Panc1 (cell line): ENCODE data around the gene BAIAP2. TPM values are rescaled to one million over a fixed set of nuclear protein-coding genes. Genes with fewer than 3 reads are reported as not detected.
"Not testable (repeated sequence)": the region's sequence is repeated elsewhere in the genome, so short reads cannot be mapped to it uniquely, and the experiment has no call there.

Source experiments
- ATAC-seq: fragments of 200-7000 bp; cut with Tn5 transposase; 2 replicates; pipeline ENCODE4 v1.9.1; 2020; ENCODE audit warnings: mild to moderate bottlenecking, moderate library complexity
- BruUV-seq: library from RNA; stranded (reverse); fragments of 400-500 nt; replicated peaks from 2 replicates; lab custom pipeline; 2021; lab: Mats Ljungman, UMichigan
- CTCF ChIA-PET: fragments of 300-600 bp; sonication (Branson Sonifier 250); formaldehyde crosslinking; loops from one replicate; lab custom pipeline; 2022; ENCODE audit warnings: antibody characterized with exemption; lab: Charles Lee
- POLR2A ChIA-PET: fragments of 300-600 bp; sonication (Branson Sonifier 250); formaldehyde crosslinking; loops from one replicate; lab custom pipeline; 2022; ENCODE audit warnings: antibody characterized with exemption; lab: Charles Lee
- DNase-seq: peaks from one replicate; pipeline ENCODE4 v3.0.0-alpha.2; 2010; ENCODE audit warnings: low read depth, low spot score
- H3K27ac ChIP-seq: 2 replicates; pipeline ENCODE4 v1.5.1; 2011; ENCODE audit warnings: mild to moderate bottlenecking, low read length, inconsistent platforms
- H3K27me3 ChIP-seq: fragments of 200-500 bp; sonication (Bioruptor generic); 2 replicates; pipeline ENCODE4 v1.6.0; 2014; ENCODE audit warnings: low read length, inconsistent platforms; ENCODE audit not compliant: control insufficient read depth, insufficient read depth
- H3K36me3 ChIP-seq: fragments of 200-500 bp; sonication (Bioruptor generic); 2 replicates; pipeline ENCODE4 v1.5.1; 2014; ENCODE audit warnings: inconsistent platforms, mild to moderate bottlenecking, low read length, moderate library complexity; ENCODE audit not compliant: control insufficient read depth, insufficient read depth
- H3K4me1 ChIP-seq: 2 replicates; pipeline ENCODE4 v1.5.1; 2011; ENCODE audit warnings: inconsistent platforms, mild to moderate bottlenecking, low read length, moderate library complexity; ENCODE audit not compliant: control insufficient read depth, insufficient read depth
- H3K4me3 ChIP-seq, 2 experiments: 2 replicates each; pipeline ENCODE4 v1.5.1; 2011 to 2012; ENCODE audit warnings: low read depth in 2 of 2, low read length in 2 of 2, mild to moderate bottlenecking in 2 of 2, inconsistent platforms in 1 of 2, moderate library complexity in 1 of 2
- H3K9me3 ChIP-seq: fragments of 200-500 bp; sonication (Bioruptor generic); 2 replicates; pipeline ENCODE4 v1.5.1; 2014; ENCODE audit warnings: low read depth, mild to moderate bottlenecking, inconsistent platforms, low read length, moderate library complexity; ENCODE audit not compliant: control insufficient read depth, insufficient read depth
- CTCF ChIP-seq: fragments of 450-650 bp; IDR thresholded peaks from 2 replicates; pipeline ENCODE4 v1.5.1; 2017; ENCODE audit warnings: mild to moderate bottlenecking
- POLR2AphosphoS5 ChIP-seq: IDR thresholded peaks from 2 replicates; pipeline ENCODE4 v1.6.1; 2012; ENCODE audit warnings: mild to moderate bottlenecking, low read depth, low read length, moderate library complexity
- REST ChIP-seq, 2 experiments: IDR thresholded peaks; 2 replicates each; pipeline ENCODE4 v1.6.1; 2011 to 2012; ENCODE audit warnings: low read depth in 2 of 2, control low read depth in 1 of 2, low read length in 1 of 2, mild to moderate bottlenecking in 1 of 2, moderate library complexity in 1 of 2; ENCODE audit not compliant: insufficient read depth in 1 of 2
- SIN3A ChIP-seq: IDR thresholded peaks from 2 replicates; pipeline ENCODE4 v1.6.1; 2012; ENCODE audit warnings: low read depth, mild to moderate bottlenecking, low read length, moderate library complexity, borderline replicate concordance; ENCODE audit not compliant: insufficient read depth
- TCF7L2 ChIP-seq: IDR thresholded peaks from 2 replicates; pipeline ENCODE4 v1.6.1; 2011; ENCODE audit warnings: mild to moderate bottlenecking, low read depth, low read length, inconsistent platforms
- in situ Hi-C: cut with HindIII; loops from 2 replicates; pipeline ENCODE4 v1.10.0; 2016; ENCODE audit warnings: low sequenced_read_pairs, low pct_unique_long_range_greater_than_20kb
- intact Hi-C: fragments of 100-400 bp; cut with micrococcal nuclease; formaldehyde crosslinking; loops from one replicate; pipeline ENCODE4 v1.10.0; 2022; ENCODE audit not compliant: unreplicated experiment
- total RNA-seq: library from RNA; stranded (reverse); gene quantifications from one replicate; pipeline ENCODE4 v1.2.1, GENCODE V29; 2021; ENCODE audit not compliant: unreplicated experiment

BAIAP2 gene
- total RNA-seq, 1 experiment from 2014 or later, result 125 TPM

GRCh38 chr17:81028506-81028858, 6.5 kb upstream of the BAIAP2 start:
- ATAC-seq, result no peak
- DNase-seq, result no peak
- TF ChIP-seq REST (IDR thresholded peaks at IDR 0.05; ENCODE audit: insufficient read depth in 1 of 2, low read depth in 2 of 2, low read length in 1 of 2) (no peak), TCF7L2 (no peak), SIN3A (no peak), POLR2AphosphoS5 (no peak), CTCF (no peak)
- CTCF ChIA-PET, result no interaction called here
- intact Hi-C loops (no loop called here), in situ Hi-C loops (no loop called here)
- no TSS peak for BruUV-seq
- Histone ChIP-seq H3K4me1 (peaks cover 4% of the 10 kb centered on the region; the same call in 1 of the 2 replicates), H3K27ac (no peak overlapping the region), H3K4me3 (no peak overlapping the region), H3K9me3 (no peaks in the 10 kb centered on the region), H3K27me3 (no peaks in the 10 kb centered on the region), H3K36me3 (no peaks in the 10 kb centered on the region)
- POLR2A ChIA-PET, result no interaction called here

GRCh38 chr17:81029859-81030258, 5.1 kb upstream of the BAIAP2 start:
- no peaks in the 10 kb centered on the region for H3K27me3 ChIP-seq
- H3K27ac ChIP-seq, result no peak overlapping the region
- intact Hi-C loops, result no loop called here
- in situ Hi-C loops, result no loop called here
- H3K4me3 ChIP-seq, result no peak overlapping the region
- no peaks in the 10 kb centered on the region for H3K36me3 ChIP-seq
- ChIA-PET POLR2A (no interaction called here), CTCF (no interaction called here)
- TF ChIP-seq TCF7L2 (no peak), SIN3A (no peak), POLR2AphosphoS5 (no peak), CTCF (no peak), REST (IDR thresholded peaks at IDR 0.05; ENCODE audit: insufficient read depth in 1 of 2, low read depth in 2 of 2, low read length in 1 of 2) (no peak)
- peaks cover 4% of the 10 kb centered on the region; the same call in 1 of the 2 replicates for H3K4me1 ChIP-seq
- ATAC-seq (no peak), DNase-seq (no peak)
- no peaks in the 10 kb centered on the region for H3K9me3 ChIP-seq
- BruUV-seq, result TSS peak; percentile 80

- intact Hi-C loops, H3K27me3 ChIP-seq, ATAC-seq, BruUV-seq, in situ Hi-C loops, DNase-seq, H3K4me3 ChIP-seq, H3K9me3 ChIP-seq, CTCF ChIA-PET, H3K36me3 ChIP-seq, H3K27ac ChIP-seq, H3K4me1 ChIP-seq, POLR2A ChIA-PET: not testable (repeated sequence)
These were observed 4.6 kb upstream of the BAIAP2 start for GRCh38 chr17:81030312-81030711.
